SU-DHL-6 (cell line): Measurements from ENCODE around the gene ACAP2.
"Not testable (repeated sequence)": the region's sequence is repeated elsewhere in the genome, so short reads cannot be mapped to it uniquely, and the experiment has no call there.

Experiments used
- H2AFZ ChIP-seq: fragments of 200-600 bp; sonication (generic); 2 replicates; pipeline ENCODE4 v1.6.1; 2014; ENCODE audit warnings: low read depth, mild to moderate bottlenecking, moderate library complexity, mixed read lengths, antibody characterized with exemption, low read length; ENCODE audit not compliant: severe bottlenecking
- H3F3A ChIP-seq: fragments of 200-600 bp; shearing (Covaris generic); 2 replicates; pipeline ENCODE4 v1.6.0; 2016; ENCODE audit warnings: antibody characterized with exemption, mild to moderate bottlenecking; ENCODE audit not compliant: insufficient read depth
- H3K27ac ChIP-seq: fragments of 200-600 bp; sonication (generic); 2 replicates; pipeline ENCODE4 v1.5.1; 2016; ENCODE audit warnings: low read depth, mild to moderate bottlenecking, low read length, moderate library complexity, mixed read lengths
- H3K27me3 ChIP-seq: fragments of 200-600 bp; sonication (generic), shearing (Covaris generic); 2 replicates; pipeline ENCODE4 v1.6.0; 2014; ENCODE audit warnings: mild to moderate bottlenecking, low read length
- H3K36me3 ChIP-seq: fragments of 200-600 bp; sonication (generic); 2 replicates; pipeline ENCODE4 v1.6.1; 2014; ENCODE audit warnings: mild to moderate bottlenecking, low read length, mixed read lengths
- H3K4me2 ChIP-seq: fragments of 300-600, 200-600 bp; shearing (Covaris generic), sonication (generic); 2 replicates; pipeline ENCODE4 v1.6.0; 2014; ENCODE audit warnings: low read length, low read depth, mild to moderate bottlenecking; ENCODE audit not compliant: poor library complexity, severe bottlenecking
- H3K4me3 ChIP-seq: fragments of 200-600 bp; sonication (generic); 2 replicates; pipeline ENCODE4 v1.5.1; 2014; ENCODE audit warnings: antibody characterized with exemption, low read length, mild to moderate bottlenecking, mixed read lengths; ENCODE audit not compliant: insufficient read depth, poor library complexity, severe bottlenecking
- H3K79me2 ChIP-seq: fragments of 200-600 bp; sonication (generic); 2 replicates; pipeline ENCODE4 v1.6.1; 2014; ENCODE audit warnings: mild to moderate bottlenecking, low read length, moderate library complexity; ENCODE audit not compliant: insufficient read depth
- H3K9ac ChIP-seq: fragments of 200-600 bp; sonication (generic); 2 replicates; pipeline ENCODE4 v1.7.0; 2014; ENCODE audit warnings: mild to moderate bottlenecking, low read length
- H3K9me2 ChIP-seq: fragments of 200-600 bp; sonication (generic); replicated peaks from 2 replicates; pipeline ENCODE4 v1.6.1; 2014; ENCODE audit warnings: low read length; ENCODE audit not compliant: insufficient read depth
- H3K9me3 ChIP-seq: fragments of 200-600 bp; sonication (generic); 2 replicates; pipeline ENCODE4 v1.6.1; 2014; ENCODE audit warnings: low read length, mixed read lengths; ENCODE audit not compliant: insufficient read depth
- H4K20me1 ChIP-seq: fragments of 200-600 bp; sonication (generic); 2 replicates; pipeline ENCODE4 v1.6.1; 2014; ENCODE audit warnings: low read depth, mild to moderate bottlenecking, antibody characterized with exemption, low read length, moderate library complexity, mixed read lengths
- CTCF ChIP-seq: fragments of 200-600 bp; sonication (generic); IDR thresholded peaks from one replicate; pipeline ENCODE4 v1.5.1; 2017; ENCODE audit warnings: antibody characterized with exemption, mild to moderate bottlenecking, low read length, moderate library complexity; ENCODE audit not compliant: insufficient read depth, poor library complexity, severe bottlenecking
- EZH2phosphoT487 ChIP-seq: fragments of 200-600 bp; sonication (generic), shearing (Covaris generic); conservative IDR thresholded peaks from 2 replicates; pipeline ENCODE4 v1.6.1; 2018; ENCODE audit warnings: mild to moderate bottlenecking, antibody characterized with exemption, low read length, moderate library complexity, mixed read lengths

ACAP2 gene

GRCh38 chr3:195403841-195404408, 38.9 kb downstream of the ACAP2 start:
- no peaks in the 10 kb centered on the region for H3K9me2 ChIP-seq
- H2AFZ ChIP-seq, result no peak overlapping the region
- no peaks in the 10 kb centered on the region for H4K20me1 ChIP-seq
- no peak overlapping the region for H3K4me2 ChIP-seq
- H3K9me3 ChIP-seq, result no peaks in the 10 kb centered on the region
- 0 out of 2 replicates have a peak, but pooled peaks cover 3% of the 10 kb centered on the region for H3F3A ChIP-seq
- H3K27ac ChIP-seq, result no peak overlapping the region
- TF ChIP-seq CTCF, result no peak
- no peak for TF ChIP-seq EZH2phosphoT487
- no peak overlapping the region for H3K4me3 ChIP-seq
- no peaks in the 10 kb centered on the region for H3K27me3 ChIP-seq
- no peaks in the 10 kb centered on the region for H3K36me3 ChIP-seq
- H3K79me2 ChIP-seq, result peaks cover 93% of the 10 kb centered on the region
- H3K9ac ChIP-seq, result no peak overlapping the region

- Histone ChIP-seq H3F3A (0 out of 2 replicates have a peak, but pooled peaks cover 3% of the 10 kb centered on the region), H3K27ac (no peak overlapping the region), H3K9me2 (no peaks in the 10 kb centered on the region), H3K36me3 (no peaks in the 10 kb centered on the region), H3K79me2 (peaks cover 91% of the 10 kb centered on the region), H3K27me3 (no peaks in the 10 kb centered on the region), H3K4me2 (no peak overlapping the region), H3K9me3 (no peaks in the 10 kb centered on the region), H3K4me3 (no peak overlapping the region), H2AFZ (no peak overlapping the region), H4K20me1 (no peaks in the 10 kb centered on the region), H3K9ac (no peak overlapping the region)
- no peak for TF ChIP-seq EZH2phosphoT487
- TF ChIP-seq CTCF, result no peak
Measured at GRCh38 chr3:195403244-195403643, 39.6 kb downstream of the ACAP2 start.

- Histone ChIP-seq H2AFZ (no peak overlapping the region), H3K27me3 (no peaks in the 10 kb centered on the region), H3K9me3 (no peaks in the 10 kb centered on the region), H3K9me2 (no peaks in the 10 kb centered on the region), H4K20me1 (no peaks in the 10 kb centered on the region), H3K4me2 (no peak overlapping the region), H3K27ac (no peak overlapping the region), H3K4me3 (no peak overlapping the region), H3K36me3 (no peaks in the 10 kb centered on the region), H3K9ac (no peak overlapping the region), H3K79me2 (peaks cover 92% of the 10 kb centered on the region), H3F3A (peaks cover 14% of the 10 kb centered on the region; the same call in 1 of the 2 replicates)
- TF ChIP-seq EZH2phosphoT487 (no peak), CTCF (no peak)
Measured at GRCh38 chr3:195401943-195402342, 40.9 kb downstream of the ACAP2 start.

GRCh38 chr3:195398460-195398859, 44.4 kb downstream of the ACAP2 start:
- not testable (repeated sequence) for H3K27me3 ChIP-seq, H3K27ac ChIP-seq, H3K36me3 ChIP-seq, H3K9me3 ChIP-seq, H2AFZ ChIP-seq, H3K4me3 ChIP-seq, H3K9me2 ChIP-seq, H4K20me1 ChIP-seq, H3K4me2 ChIP-seq, H3K9ac ChIP-seq
- H3F3A ChIP-seq, result peaks cover 16% of the 10 kb centered on the region; the same call in 1 of the 2 replicates
- H3K79me2 ChIP-seq, result peaks cover 97% of the 10 kb centered on the region
